ENCODE results near the gene CDH23.
A peak's percentile ranks its signal among the peaks of the same experiment; 100 is the strongest.
"Not testable (repeated sequence)": the region's sequence is repeated elsewhere in the genome, so short reads cannot be mapped to it uniquely, and the experiment has no call there.

Gene CDH23

DNA sequence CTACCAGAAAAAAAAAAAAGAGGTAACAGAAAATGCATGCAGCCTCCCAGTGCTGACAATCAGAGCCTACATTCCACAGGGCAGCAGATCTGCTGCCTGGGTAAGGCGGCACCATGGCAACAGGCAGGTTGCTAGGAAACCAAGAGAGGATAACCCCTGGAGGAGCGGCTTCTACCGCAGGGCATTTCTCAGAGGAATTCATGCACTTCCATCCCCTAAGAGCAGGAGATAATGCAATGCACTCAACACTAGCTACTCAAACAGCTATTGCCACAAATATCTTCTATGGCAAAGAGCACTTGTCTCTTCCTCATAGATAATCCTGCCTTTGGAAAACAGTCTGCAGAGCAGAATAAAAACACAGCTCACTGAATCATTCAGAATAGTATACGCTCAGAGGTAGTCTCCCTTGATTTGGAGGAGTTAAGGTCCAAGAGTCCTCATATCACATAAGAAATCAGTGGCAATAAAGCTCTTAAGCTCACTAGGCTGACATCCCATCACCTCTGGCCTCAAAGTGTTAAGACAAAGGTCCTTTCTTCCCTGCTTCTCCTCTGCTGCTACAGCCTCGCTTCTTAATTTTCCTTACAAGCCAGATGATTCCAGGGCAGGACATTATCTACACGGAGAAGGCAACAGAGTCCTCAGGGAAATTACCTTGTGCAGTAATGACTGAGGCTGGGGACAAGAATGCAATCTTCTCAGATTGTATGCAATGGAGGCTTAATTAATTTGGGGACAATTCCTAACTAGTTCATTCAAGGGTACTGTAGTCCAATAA is 443.6 kb downstream of the CDH23 start:
- peak; percentile 88 for DNase-seq (ENCODE audit: low read depth)

GRCh38 chr10:71840958-71841335 is 444.2 kb downstream of the CDH23 start:
- no peak for DNase-seq (ENCODE audit: low read depth)

- DNase-seq (ENCODE audit: low read depth), result no peak
These were observed 445.7 kb downstream of the CDH23 start for GRCh38 chr10:71842422-71842821.

- no peak for DNase-seq (ENCODE audit: low read depth)
These were observed 446.4 kb downstream of the CDH23 start for GRCh38 chr10:71842856-71843686.

GRCh38 chr10:71844084-71844483 is 447.4 kb downstream of the CDH23 start:
- no peak for DNase-seq (ENCODE audit: low read depth)

GRCh38 chr10:71844695-71845094 is 448.0 kb downstream of the CDH23 start:
- no peak for DNase-seq (ENCODE audit: low read depth)

DNA sequence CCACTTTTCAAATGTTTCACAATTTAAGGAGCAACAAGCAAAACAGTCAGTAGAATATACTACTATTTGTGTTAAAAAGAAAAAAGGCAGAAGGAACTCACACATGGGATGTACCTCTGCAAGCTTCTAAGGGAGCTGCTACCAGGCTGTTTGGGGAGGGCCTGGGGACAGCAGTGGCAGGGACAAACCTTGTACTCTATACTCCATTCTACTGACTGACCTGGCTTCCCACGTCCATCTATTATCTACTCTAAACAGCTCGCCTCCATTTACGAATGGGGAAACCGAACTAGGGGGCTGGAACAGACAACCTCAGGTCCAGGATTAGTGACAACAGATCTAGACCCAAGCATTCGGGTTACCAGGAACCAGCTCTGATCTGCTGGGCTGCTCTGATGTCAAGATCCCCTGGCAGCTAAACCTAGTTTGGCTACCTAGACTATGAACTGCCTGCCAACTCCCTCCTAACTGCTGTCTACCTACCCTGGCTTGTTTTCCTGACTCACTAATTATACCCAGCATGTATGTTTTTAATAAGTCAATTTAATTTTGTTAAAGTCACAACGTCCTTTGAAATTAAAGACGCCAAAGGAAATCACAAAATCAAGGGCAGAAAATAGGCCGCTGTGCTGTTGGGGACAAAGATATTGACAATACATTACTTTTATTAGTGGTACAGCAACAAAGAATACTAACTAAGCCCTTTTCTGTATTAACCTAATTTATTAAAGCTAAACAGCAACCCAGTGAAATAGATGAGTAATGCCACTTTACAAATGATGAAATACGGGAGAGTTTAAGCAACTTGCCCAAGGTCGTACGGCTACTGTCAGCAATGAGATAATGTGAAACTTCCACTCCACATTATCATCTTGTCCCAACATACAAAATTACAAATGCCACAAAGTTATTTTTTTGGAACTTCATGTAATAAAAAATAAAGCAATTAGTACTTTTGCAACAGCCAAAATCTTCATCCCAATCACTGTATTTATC is 449.0 kb downstream of the CDH23 start:
- no peak for DNase-seq (ENCODE audit: low read depth)

DNA sequence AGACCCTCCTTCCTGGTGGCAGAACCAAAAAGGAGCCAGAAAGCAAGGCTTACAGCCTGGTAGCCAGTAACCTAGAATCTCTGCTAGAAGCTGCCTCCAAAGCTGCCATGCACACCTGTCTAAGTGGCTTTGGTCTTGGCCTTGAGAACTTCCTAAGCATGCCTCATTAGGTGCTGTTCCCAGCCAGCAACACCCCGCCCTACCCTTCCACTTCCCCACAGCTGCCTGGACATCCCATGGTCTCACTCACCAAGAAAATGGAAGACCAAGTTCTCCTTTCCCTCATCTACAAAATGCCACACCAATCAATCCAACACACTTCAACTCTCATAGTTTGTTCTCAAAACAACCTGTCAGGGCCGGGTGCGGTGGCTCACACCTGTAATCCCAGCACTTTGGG is 450.1 kb downstream of the CDH23 start:
- no peak for DNase-seq (ENCODE audit: low read depth)

DNA sequence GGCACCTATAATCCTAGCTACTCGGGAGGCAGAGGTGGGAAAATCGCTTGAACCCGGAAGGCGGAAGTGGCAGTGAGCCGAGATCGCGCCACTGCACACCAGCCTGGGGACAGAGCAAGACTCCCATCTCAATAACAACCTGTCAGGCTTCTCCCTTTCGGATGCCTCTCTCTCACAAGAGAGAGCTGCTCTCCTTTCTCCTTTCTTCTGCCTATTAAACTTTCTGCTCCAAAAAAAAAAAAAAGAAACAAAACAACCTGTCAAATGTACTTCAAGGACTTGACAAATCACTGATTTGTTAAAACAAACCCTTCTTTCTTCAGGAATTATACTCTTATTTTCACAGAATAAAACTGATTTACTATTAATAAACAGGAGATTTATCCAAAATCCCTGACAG is 450.7 kb downstream of the CDH23 start:
- DNase-seq (ENCODE audit: low read depth), result no peak

DNA sequence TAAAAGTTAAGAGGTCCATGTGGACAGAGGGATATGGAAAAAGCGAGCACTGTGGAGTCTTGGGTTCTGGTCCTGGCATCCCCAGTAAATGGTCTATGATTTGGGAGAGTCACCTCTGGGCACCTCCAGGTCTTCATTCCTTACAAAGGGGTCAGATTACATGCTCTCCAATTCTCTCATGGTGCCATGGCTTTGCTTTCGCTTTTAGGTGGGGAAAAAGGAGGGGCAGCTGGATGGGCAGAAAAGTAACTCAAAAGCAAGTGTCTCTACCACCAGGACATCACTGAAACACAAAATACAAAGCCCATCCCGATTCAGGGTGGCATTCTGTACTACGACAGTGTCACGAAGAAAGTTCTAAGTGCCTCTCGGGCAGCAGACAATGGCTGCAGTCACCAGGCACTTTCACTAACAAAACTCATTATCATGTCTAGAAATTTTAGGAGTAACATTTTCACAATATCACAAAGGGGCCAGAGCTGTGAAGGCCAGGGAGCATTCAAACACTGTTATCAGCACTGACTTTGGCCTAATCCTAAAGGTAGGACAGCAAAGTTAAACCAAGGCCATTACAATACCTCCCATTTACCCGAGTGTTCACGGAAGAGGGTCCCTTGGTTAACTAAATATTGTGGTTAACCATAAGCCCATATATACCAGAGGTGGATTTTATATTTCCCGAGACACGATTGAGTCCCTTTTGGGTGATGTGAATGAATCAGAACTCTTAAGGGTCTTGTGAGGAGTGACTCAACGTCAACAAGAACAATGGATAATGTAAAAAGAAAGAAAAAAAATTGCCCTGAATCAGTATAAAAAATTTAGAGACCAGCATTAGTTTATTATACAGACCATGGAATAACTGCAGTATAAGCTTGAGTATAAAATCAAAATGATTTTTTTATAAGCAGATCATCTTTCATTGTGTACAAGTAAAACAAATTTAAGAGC is 451.9 kb downstream of the CDH23 start:
- no peak for DNase-seq (ENCODE audit: low read depth)

- DNase-seq (ENCODE audit: low read depth), result no peak
These were observed 452.8 kb downstream of the CDH23 start for GRCh38 chr10:71849461-71849908.

GRCh38 chr10:71850021-71850742 is 453.5 kb downstream of the CDH23 start:
- DNase-seq (ENCODE audit: low read depth), result no peak

GRCh38 chr10:71850743-71851464 is 454.2 kb downstream of the CDH23 start, which contains the start of gene PSAP:
Gene PSAP (minus strand): TSS chr10:71851251. CDS start chr10:71851221, 30 bp downstream.
- peak; percentile 98 for DNase-seq (ENCODE audit: low read depth)

DNA sequence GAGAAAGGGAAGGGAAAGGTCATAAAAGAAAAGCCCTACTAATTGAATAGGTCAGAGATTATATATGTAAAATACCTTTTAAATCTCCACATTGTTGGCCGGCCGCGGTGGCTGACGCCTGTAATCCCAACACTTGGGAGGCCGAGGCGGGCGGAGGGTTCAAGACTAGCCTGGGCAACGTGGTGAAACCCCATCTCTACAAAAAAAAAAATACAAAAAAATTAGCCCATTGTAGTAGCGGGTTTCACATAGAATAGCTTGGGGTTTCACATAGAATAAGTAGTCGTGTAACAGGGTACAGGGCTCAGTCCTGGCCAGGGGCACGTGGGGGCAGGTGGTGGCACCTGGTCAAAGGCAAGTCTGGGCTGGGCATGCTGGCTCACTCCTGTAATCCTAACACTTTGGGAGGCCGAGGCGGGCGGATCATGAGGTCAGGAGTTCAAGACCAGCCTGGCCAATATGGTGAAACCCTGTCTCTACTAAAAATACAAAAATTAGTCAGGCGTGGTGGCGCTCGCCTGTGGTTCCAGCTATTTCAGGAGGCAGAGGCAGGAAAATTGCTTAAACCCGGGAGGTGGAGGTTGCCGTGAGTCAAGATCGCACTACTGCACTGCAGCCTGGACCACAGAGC is 454.9 kb downstream of the CDH23 start:
- DNase-seq (ENCODE audit: low read depth), result not testable (repeated sequence)

GRCh38 chr10:71852355-71852937 is 455.7 kb downstream of the CDH23 start:
- no peak for DNase-seq (ENCODE audit: low read depth)

- no peak for DNase-seq (ENCODE audit: low read depth)
These were observed 457.3 kb downstream of the CDH23 start for GRCh38 chr10:71854031-71854430.

- DNase-seq (ENCODE audit: low read depth), result no peak
These were observed 459.9 kb downstream of the CDH23 start for GRCh38 chr10:71856619-71857018.
